ENCODE results near the gene DKK3.

GRCh38 chr11:12007769-12008737, at the start of gene DKK3:
- TF ChIP-seq CTCF (IDR thresholded peaks at IDR 0.05) (no peak), POLR2A (IDR thresholded peaks at IDR 0.05; ENCODE audit: low read depth) (no peak), EP300 (IDR thresholded peaks at IDR 0.05) (no peak)
